Loucy (cell line): Measurements from ENCODE around the gene GRHL1.

Experiments used
- H2AFZ ChIP-seq: fragments of 200-600 bp; sonication (generic); 2 replicates; pipeline ENCODE4 v1.6.0; 2016; ENCODE audit warnings: antibody characterized with exemption, mild to moderate bottlenecking, low read length, moderate library complexity
- H3F3A ChIP-seq: fragments of 200-600 bp; 2 replicates; pipeline ENCODE4 v1.6.0; 2016; ENCODE audit warnings: antibody characterized with exemption, low read depth, mild to moderate bottlenecking
- H3K27me3 ChIP-seq: fragments of 200-600 bp; sonication (generic); 2 replicates; pipeline ENCODE4 v1.6.1; 2014; ENCODE audit warnings: low read length, mild to moderate bottlenecking; ENCODE audit not compliant: insufficient read depth, poor library complexity, severe bottlenecking
- H3K36me3 ChIP-seq: fragments of 200-600 bp; sonication (generic); 2 replicates; pipeline ENCODE4 v1.6.1; 2016; ENCODE audit warnings: low read length; ENCODE audit not compliant: insufficient read depth
- H3K4me1 ChIP-seq: fragments of 200-600 bp; sonication (generic); 2 replicates; pipeline ENCODE4 v1.5.1; 2014; ENCODE audit warnings: low read length, mild to moderate bottlenecking; ENCODE audit not compliant: insufficient read depth, poor library complexity, severe bottlenecking
- H3K4me2 ChIP-seq: fragments of 200-600 bp; sonication (generic); 2 replicates; pipeline ENCODE4 v1.6.0; 2014; ENCODE audit warnings: antibody characterized with exemption, low read length, low read depth, mild to moderate bottlenecking; ENCODE audit not compliant: poor library complexity, severe bottlenecking
- H3K4me3 ChIP-seq: fragments of 200-600 bp; sonication (generic); 2 replicates; pipeline ENCODE4 v1.5.1; 2014; ENCODE audit warnings: low read length, mild to moderate bottlenecking, mixed read lengths; ENCODE audit not compliant: poor library complexity, severe bottlenecking
- H3K79me2 ChIP-seq: fragments of 200-600 bp; sonication (generic); 2 replicates; pipeline ENCODE4 v1.6.1; 2014; ENCODE audit warnings: low read length; ENCODE audit not compliant: insufficient read depth
- H3K9ac ChIP-seq: fragments of 200-600 bp; sonication (generic); 2 replicates; pipeline ENCODE4 v1.6.0; 2014; ENCODE audit warnings: mild to moderate bottlenecking, low read depth, low read length, moderate library complexity; ENCODE audit not compliant: poor library complexity, severe bottlenecking
- H3K9me2 ChIP-seq: fragments of 200-600 bp; sonication (generic); replicated peaks from 2 replicates; pipeline ENCODE4 v1.6.1; 2016; ENCODE audit warnings: low read depth, low read length, mixed read lengths
- H3K9me3 ChIP-seq: fragments of 200-600 bp; sonication (generic); 2 replicates; pipeline ENCODE4 v1.6.1; 2014; ENCODE audit warnings: mild to moderate bottlenecking, antibody characterized with exemption, low read length, low read depth; ENCODE audit not compliant: insufficient read depth
- H4K20me1 ChIP-seq: fragments of 200-600 bp; sonication (generic); 2 replicates; pipeline ENCODE4 v1.6.0; 2014; ENCODE audit warnings: antibody characterized with exemption, low read length, mild to moderate bottlenecking; ENCODE audit not compliant: insufficient read depth, poor library complexity, severe bottlenecking
- CTCF ChIP-seq: fragments of 200-600 bp; sonication (generic); conservative IDR thresholded peaks from 2 replicates; pipeline ENCODE4 v1.5.1; 2014; ENCODE audit warnings: mild to moderate bottlenecking, antibody characterized with exemption, low read length
- EZH2phosphoT487 ChIP-seq: fragments of 200-600 bp; IDR thresholded peaks from 2 replicates; pipeline ENCODE4 v1.6.1; 2018; ENCODE audit warnings: antibody characterized with exemption, mild to moderate bottlenecking, moderate library complexity, borderline replicate concordance

The GRHL1 gene

GRCh38 chr2:10048501-10049171 lies 97.1 kb downstream of the GRHL1 start:
- Histone ChIP-seq H4K20me1 (no peaks in the 10 kb centered on the region), H3K79me2 (no peaks in the 10 kb centered on the region), H3K4me1 (no peaks in the 10 kb centered on the region), H3K4me2 (no peak overlapping the region), H3K36me3 (no peaks in the 10 kb centered on the region), H3F3A (no peaks in the 10 kb centered on the region), H3K27me3 (no peaks in the 10 kb centered on the region), H2AFZ (no peak overlapping the region), H3K9ac (no peak overlapping the region), H3K9me3 (no peaks in the 10 kb centered on the region), H3K4me3 (no peak overlapping the region), H3K9me2 (no peaks in the 10 kb centered on the region)
- TF ChIP-seq CTCF (peak; percentile 72), EZH2phosphoT487 (no peak)
